Activated CD4-positive, alpha-beta T cell treated with anti-CD3 and anti-CD28 coated beads for 36 hours (primary cell): ENCODE measurements around the gene STAM2. TPM values are rescaled to one million over a fixed set of nuclear protein-coding genes. Genes with fewer than 3 reads are reported as not detected.
"Not testable (repeated sequence)": the region's sequence is repeated elsewhere in the genome, so short reads cannot be mapped to it uniquely, and the experiment has no call there.

ENCODE experiments used
- ATAC-seq: fragments of 200-7000 bp; cut with Tn5 transposase; one replicate; pipeline ENCODE4 v1.10.0; 2021; ENCODE audit warnings: mild to moderate bottlenecking, moderate library complexity
- CTCF ChIA-PET: fragments of 350-600 bp; sonication (Branson Sonifier 250); formaldehyde crosslinking; loops from one replicate; lab custom pipeline; 2021; ENCODE audit warnings: antibody characterized with exemption; lab: Charles Lee
- POLR2A ChIA-PET: fragments of 350-600 bp; sonication (Branson Sonifier 250); formaldehyde crosslinking; loops from one replicate; lab custom pipeline; 2021; ENCODE audit warnings: antibody characterized with exemption, inconsistent platforms; lab: Charles Lee
- DNase-seq: peaks from one replicate; pipeline ENCODE4 v3.0.0-alpha.2; 2020
- H3K27ac Mint-ChIP-seq: one replicate; pipeline ENCODE4 v1.8.0; 2021; ENCODE audit warnings: mixed read lengths
- H3K27me3 Mint-ChIP-seq: one replicate; pipeline ENCODE4 v1.8.0; 2021; ENCODE audit warnings: mixed read lengths
- H3K36me3 Mint-ChIP-seq: one replicate; pipeline ENCODE4 v1.8.0; 2021; ENCODE audit warnings: low read depth, mixed read lengths
- H3K4me1 Mint-ChIP-seq: one replicate; pipeline ENCODE4 v1.8.0; 2021; ENCODE audit warnings: mixed read lengths
- H3K4me3 Mint-ChIP-seq: one replicate; pipeline ENCODE4 v1.8.0; 2021; ENCODE audit warnings: mild to moderate bottlenecking, moderate library complexity, mixed read lengths
- H3K9me3 Mint-ChIP-seq: one replicate; pipeline ENCODE4 v1.8.0; 2021; ENCODE audit warnings: low read depth, mixed read lengths
- intact Hi-C, 2 experiments: fragments of 100-400 bp; cut with DNase I in 1 of 2; cut with micrococcal nuclease in 1 of 2; formaldehyde crosslinking; loops; one replicate each; pipeline versions ENCODE4 v1.14.2 to v1.15.1; 2022 to 2024; cut with DNase I, micrococcal nuclease
- total RNA-seq, 2 experiments: library from RNA; stranded (reverse); gene quantifications; one replicate each; pipeline ENCODE4 v1.2.3, GENCODE V29; 2021

The STAM2 gene
- total RNA-seq, 2 experiments from 2014 or later, result 14.9 to 18.5 TPM

DNA sequence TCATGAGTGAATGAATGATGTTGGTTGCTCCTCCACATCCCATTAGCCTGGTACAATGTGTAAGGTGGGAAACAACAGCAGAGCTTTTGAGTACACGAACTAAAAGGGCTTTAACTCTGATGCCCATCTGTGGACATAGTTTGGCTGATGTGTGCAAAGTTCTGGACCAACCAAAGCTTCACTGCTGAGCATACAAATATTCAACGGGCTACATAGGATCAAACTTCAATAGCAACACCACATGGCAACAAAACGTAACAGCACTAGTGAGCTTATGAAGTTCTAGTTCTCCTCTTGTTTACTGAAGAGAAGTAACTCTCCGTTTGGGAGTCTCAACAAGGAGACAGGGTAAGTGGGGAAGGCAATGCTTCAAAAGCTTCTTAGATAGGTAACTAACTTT, 20.4 kb downstream of the STAM2 start:
- H3K4me1 Mint-ChIP-seq, result peaks cover 23% of the 10 kb centered on the region
- peaks cover 13% of the 10 kb centered on the region for H3K36me3 Mint-ChIP-seq
- ChIA-PET POLR2A (no interaction called here), CTCF (interaction anchor here (0.5 to 1.0 kb wide), 3 partner anchors 21 to 481 kb away, joined by 3 read pairs; partner anchors contain the start of gene STAM2)
- H3K9me3 Mint-ChIP-seq, result peaks cover 5% of the 10 kb centered on the region
- no peak overlapping the region for H3K27ac Mint-ChIP-seq
- intact Hi-C loops, result no loop called here
- no peak for DNase-seq
- no peaks in the 10 kb centered on the region for H3K27me3 Mint-ChIP-seq
- H3K4me3 Mint-ChIP-seq, result no peak overlapping the region
- no peak for ATAC-seq

DNA sequence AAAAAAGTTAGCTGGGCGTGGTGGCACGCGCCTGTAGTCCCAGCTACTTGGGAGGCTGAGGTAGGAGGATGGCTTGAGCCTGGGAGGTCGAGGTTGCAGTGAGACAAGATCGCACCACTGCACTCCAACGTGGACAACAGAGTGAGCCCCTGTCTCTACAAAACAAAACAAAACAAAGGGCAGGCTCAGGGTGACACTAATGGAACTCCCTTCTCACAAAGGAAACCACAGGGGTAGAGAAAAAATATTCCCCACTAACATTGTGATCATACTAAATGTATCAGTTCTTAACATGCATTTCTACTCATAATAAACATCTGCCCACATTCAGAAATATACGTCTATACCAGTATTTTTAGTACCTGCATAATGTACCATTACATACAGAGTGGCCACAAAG, 21.1 kb downstream of the STAM2 start:
- no peak overlapping the region for H3K27ac Mint-ChIP-seq
- H3K9me3 Mint-ChIP-seq, result peaks cover 5% of the 10 kb centered on the region
- ChIA-PET POLR2A (no interaction called here), CTCF (interaction anchor here (1.0 kb wide), 1 partner anchor 22 kb away, joined by 3 read pairs; the partner anchor contains the start of gene STAM2)
- no peak overlapping the region for H3K4me3 Mint-ChIP-seq
- DNase-seq, result no peak
- H3K27me3 Mint-ChIP-seq, result no peaks in the 10 kb centered on the region
- no peak for ATAC-seq
- H3K36me3 Mint-ChIP-seq, result peaks cover 10% of the 10 kb centered on the region
- intact Hi-C loops, result no loop called here
- H3K4me1 Mint-ChIP-seq, result peaks cover 20% of the 10 kb centered on the region

DNA sequence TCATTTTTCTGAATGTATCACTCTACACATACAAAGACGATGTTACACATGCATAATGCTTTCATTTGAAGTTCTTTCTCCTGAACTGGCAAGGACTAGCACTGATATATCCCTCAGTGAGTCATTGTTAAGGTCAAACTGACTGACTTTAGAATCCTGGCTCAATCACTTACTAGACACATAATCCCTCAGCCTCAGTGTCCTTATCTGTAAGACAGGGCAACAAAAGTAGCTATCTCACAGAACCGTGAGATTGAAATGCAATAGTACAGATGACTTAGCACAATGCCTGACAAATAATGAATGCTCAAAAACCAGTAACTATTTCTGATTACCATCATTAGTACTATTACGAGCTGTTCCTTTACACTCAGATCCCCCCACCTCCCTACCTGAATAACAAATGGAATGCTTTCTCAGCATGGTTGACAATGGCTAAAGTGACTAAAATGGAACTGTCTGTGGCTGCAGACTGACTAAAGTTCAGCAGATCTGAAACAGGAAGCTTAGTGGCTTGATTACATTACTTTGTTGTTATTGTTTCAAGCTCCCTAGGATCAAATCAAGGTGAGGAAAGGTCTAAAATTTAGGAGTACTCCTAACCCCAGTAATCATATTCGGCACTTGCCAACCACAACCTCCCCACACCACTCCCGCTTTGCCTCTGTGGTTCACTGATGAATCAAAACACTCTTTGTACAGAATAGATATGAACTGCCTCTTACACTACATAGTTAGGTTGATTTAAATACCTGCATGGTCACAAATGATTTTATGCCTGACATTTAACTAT, 40.9 kb downstream of the STAM2 start:
- intact Hi-C loops, result no loop called here
- DNase-seq (peak; percentile 66), ATAC-seq (peak; percentile 83)
- POLR2A ChIA-PET, result no interaction called here
- Mint-ChIP-seq H3K4me3 (no peak overlapping the region), H3K4me1 (peaks cover 12% of the 10 kb centered on the region), H3K9me3 (no peaks in the 10 kb centered on the region), H3K27ac (no peak overlapping the region), H3K36me3 (peaks cover 9% of the 10 kb centered on the region), H3K27me3 (no peaks in the 10 kb centered on the region)
- CTCF ChIA-PET, result no interaction called here

DNA sequence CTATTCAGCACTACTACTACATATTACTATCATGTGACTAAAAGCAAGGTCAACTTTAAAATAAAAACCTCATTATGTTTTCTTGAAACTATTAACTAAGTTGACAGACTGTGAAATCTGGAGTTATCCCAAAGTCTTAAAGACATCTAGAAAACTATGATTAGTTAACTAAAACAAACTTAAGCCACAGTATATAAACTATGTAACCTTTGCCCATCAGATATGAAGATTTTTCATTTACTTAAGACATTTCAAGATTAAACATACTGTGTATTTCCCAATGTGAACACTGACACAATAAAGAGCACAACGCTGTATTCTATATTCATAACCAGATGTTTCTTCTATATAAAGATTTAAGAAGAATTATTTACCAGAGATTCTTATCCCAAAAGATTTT, 43.3 kb downstream of the STAM2 start:
- CTCF ChIA-PET, result no interaction called here
- POLR2A ChIA-PET, result no interaction called here
- no peaks in the 10 kb centered on the region for H3K9me3 Mint-ChIP-seq
- intact Hi-C loops, result no loop called here
- no peak overlapping the region for H3K4me3 Mint-ChIP-seq
- H3K27me3 Mint-ChIP-seq, result no peaks in the 10 kb centered on the region
- peaks cover 12% of the 10 kb centered on the region for H3K4me1 Mint-ChIP-seq
- no peak overlapping the region for H3K27ac Mint-ChIP-seq
- H3K36me3 Mint-ChIP-seq, result peaks cover 10% of the 10 kb centered on the region
- DNase-seq, result no peak
- ATAC-seq, result no peak

DNA sequence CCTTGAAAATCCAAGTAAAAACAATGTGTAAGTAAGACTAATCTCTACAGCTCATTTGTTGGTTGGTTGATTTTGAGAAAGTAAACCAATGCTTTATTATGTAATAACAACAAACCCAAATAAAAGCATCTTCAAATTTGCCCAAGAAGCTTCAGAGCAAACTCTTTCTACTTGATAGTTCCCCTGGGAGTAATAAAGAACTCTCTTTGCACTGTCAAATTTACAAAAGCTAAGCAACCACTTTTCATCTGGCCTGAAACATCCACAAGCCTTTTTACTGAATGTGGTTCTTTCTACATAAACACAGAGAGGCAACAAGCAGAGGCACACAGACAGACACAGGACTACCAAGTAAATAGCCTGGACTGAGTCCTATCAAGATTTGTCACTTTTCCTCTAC, 47.9 kb downstream of the STAM2 start:
- ChIA-PET POLR2A (interaction anchor here (1.0 kb wide), 1 partner anchor 10 kb away, joined by 3 read pairs; no protein-coding TSS in a partner anchor), CTCF (interaction anchor here (0.8 kb wide), 1 partner anchor 102 kb away, joined by 3 read pairs; no protein-coding TSS in a partner anchor)
- Mint-ChIP-seq H3K27ac (no peak overlapping the region), H3K9me3 (no peaks in the 10 kb centered on the region), H3K4me3 (no peak overlapping the region), H3K27me3 (no peaks in the 10 kb centered on the region), H3K36me3 (peaks cover 20% of the 10 kb centered on the region), H3K4me1 (no peaks in the 10 kb centered on the region)
- DNase-seq, result no peak
- ATAC-seq, result no peak
- intact Hi-C loops, result no loop called here

DNA sequence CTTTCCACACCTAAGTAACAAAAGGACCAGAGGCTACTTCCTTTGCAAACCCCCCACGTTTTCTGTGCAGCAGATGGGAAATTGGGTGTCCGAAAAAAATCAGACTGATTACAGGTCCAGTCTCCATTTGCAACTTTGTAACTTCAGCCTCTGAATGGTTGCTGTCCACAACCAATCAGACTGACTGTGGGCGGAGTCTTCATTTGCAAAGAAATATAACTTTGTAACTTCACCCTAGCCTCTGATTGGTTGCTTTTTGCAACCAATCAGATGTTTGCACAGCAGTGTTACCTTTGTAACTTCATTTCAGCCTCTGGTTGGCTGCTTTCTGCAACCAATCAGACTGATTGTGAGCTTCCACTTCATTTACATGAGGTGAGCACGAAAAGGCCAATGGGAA, 48.9 kb downstream of the STAM2 start:
- Mint-ChIP-seq H3K4me1 (no peaks in the 10 kb centered on the region), H3K27me3 (no peaks in the 10 kb centered on the region), H3K9me3 (no peaks in the 10 kb centered on the region), H3K4me3 (no peak overlapping the region), H3K27ac (no peak overlapping the region), H3K36me3 (peaks cover 15% of the 10 kb centered on the region)
- ATAC-seq (no peak), DNase-seq (no peak)
- intact Hi-C loops, result no loop called here
- ChIA-PET POLR2A (interaction anchor here (1.0 kb wide), 1 partner anchor 9 kb away, joined by 3 read pairs; no protein-coding TSS in a partner anchor), CTCF (interaction anchor here (0.6 kb wide), 1 partner anchor 306 kb away, joined by 3 read pairs; no protein-coding TSS in a partner anchor)

DNA sequence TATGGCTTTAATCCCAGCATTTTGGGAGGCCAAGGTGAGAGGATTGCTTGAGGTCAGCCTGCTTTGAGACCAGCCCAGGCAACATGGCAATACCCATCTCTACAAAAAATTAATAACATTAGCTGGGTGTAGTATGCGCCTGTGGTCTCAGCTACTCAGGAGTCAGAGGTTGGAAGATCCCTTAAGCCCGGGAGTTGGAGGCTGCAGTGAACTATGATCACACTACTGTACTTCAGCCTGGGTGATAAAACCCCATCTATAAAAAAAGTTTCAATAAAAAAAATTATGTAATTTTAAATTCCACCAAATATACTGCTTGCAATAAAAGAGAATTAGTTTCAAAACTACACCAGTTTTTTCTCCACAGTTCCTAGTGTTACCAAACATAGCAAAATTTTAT, 53.4 kb downstream of the STAM2 start:
- Mint-ChIP-seq H3K27me3 (no peaks in the 10 kb centered on the region), H3K27ac (no peak overlapping the region), H3K4me3 (no peak overlapping the region), H3K4me1 (no peaks in the 10 kb centered on the region), H3K36me3 (peaks cover 11% of the 10 kb centered on the region), H3K9me3 (no peaks in the 10 kb centered on the region)
- ATAC-seq, result no peak
- no peak for DNase-seq
- POLR2A ChIA-PET, result no interaction called here
- intact Hi-C loops, result no loop called here
- CTCF ChIA-PET, result interaction anchor here (1.4 to 1.6 kb wide), 2 partner anchors 10 to 11 kb away, joined by 3 to 5 read pairs; no protein-coding TSS in a partner anchor

DNA sequence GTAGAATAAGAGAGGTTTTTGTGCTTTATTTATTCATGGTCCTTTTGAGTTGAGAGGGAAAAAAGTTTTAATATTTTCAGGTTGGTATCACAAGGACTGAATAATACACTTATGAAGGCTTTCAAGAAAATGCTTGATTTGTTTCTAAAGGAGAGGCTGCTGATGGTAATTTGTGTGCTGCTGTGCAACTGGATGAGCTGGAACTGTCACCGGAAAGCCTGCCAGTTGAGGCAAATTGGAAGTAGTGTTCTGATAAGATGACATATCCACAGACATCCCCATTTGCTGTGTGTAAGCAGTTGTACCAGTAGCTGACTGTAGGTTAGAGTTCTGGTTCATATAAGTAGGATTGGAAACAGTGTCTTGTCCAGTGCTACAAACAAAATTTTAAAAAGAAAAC, 55.1 kb downstream of the STAM2 start:
- intact Hi-C loops, result no loop called here
- H3K36me3 Mint-ChIP-seq, result peaks cover 12% of the 10 kb centered on the region
- DNase-seq (no peak), ATAC-seq (no peak)
- H3K9me3 Mint-ChIP-seq, result no peaks in the 10 kb centered on the region
- CTCF ChIA-PET, result interaction anchor here (0.8 to 1.4 kb wide), 2 partner anchors 8 to 65 kb away, joined by 5 read pairs; no protein-coding TSS in a partner anchor
- no peak overlapping the region for H3K27ac Mint-ChIP-seq
- no peaks in the 10 kb centered on the region for H3K27me3 Mint-ChIP-seq
- H3K4me3 Mint-ChIP-seq, result no peak overlapping the region
- no peaks in the 10 kb centered on the region for H3K4me1 Mint-ChIP-seq
- POLR2A ChIA-PET, result no interaction called here

DNA sequence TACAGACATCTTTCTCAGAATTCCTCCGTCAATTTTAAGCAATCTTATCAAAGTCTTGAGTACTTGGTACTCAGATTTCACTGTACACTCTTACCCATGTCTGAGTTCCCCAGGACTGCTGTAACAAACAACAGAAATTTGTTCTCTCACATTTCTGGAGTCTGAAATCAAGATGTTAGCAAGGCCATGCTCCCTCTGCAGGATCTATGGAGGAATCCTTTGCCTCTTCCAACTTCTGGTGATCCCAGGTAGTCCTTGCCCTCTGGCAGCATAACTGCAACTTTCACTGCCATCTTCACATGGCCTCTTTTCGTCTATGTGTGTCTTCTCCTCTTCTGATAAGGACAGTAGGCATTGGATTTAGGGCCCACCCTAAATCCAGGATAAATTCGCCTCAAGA, 59.6 kb downstream of the STAM2 start:
- Mint-ChIP-seq H3K27me3 (no peaks in the 10 kb centered on the region), H3K4me1 (no peaks in the 10 kb centered on the region), H3K36me3 (peaks cover 5% of the 10 kb centered on the region), H3K4me3 (no peak overlapping the region), H3K9me3 (peaks cover 3% of the 10 kb centered on the region), H3K27ac (no peak overlapping the region)
- intact Hi-C loops, result no loop called here
- ATAC-seq (no peak), DNase-seq (no peak)
- CTCF ChIA-PET, result no interaction called here
- POLR2A ChIA-PET, result no interaction called here

DNA sequence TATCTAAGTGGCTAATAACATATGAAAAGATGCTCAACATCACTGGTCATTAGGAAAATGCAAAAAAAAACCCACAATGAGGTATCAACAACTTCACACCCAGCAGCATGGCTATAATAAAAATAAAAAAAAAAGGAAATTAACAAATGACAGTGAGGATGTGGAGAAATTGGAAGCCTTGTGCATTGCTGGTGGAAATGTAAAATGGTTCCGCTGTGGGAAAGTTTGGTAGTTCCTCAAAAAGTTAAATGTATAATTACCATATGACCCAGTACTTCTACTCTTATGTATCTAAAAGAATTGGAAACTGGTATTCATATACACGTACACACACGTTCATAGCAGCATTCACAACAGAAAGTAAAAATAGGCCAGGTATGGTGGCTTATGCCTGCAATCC, 61.2 kb downstream of the STAM2 start:
- CTCF ChIA-PET, result no interaction called here
- intact Hi-C loops, result no loop called here
- H3K36me3 Mint-ChIP-seq, result peaks cover 5% of the 10 kb centered on the region
- H3K9me3 Mint-ChIP-seq, result peaks cover 3% of the 10 kb centered on the region
- no peak for DNase-seq
- no peak overlapping the region for H3K27ac Mint-ChIP-seq
- no peak for ATAC-seq
- H3K27me3 Mint-ChIP-seq, result no peaks in the 10 kb centered on the region
- H3K4me3 Mint-ChIP-seq, result no peak overlapping the region
- POLR2A ChIA-PET, result no interaction called here
- H3K4me1 Mint-ChIP-seq, result no peaks in the 10 kb centered on the region

DNA sequence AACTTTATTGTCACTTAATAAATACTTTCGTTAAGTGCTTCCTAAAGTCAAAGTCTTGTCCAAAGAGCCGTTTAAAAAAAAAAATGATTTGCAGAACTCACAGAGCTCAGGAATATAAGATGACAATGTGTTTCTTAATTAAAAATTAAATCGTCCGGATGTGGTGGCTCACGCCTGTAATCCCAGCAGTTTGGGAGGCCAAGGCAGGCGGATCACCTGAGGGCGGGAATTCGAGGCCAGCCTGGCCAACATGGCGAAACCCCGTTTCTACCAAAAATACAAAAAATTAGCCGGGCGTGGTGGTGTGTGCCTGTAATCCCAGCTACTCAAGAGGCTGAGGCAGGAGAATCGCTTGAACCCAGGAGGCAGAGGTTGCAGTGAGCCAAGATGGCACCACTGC, 68.4 kb downstream of the STAM2 start:
- POLR2A ChIA-PET, DNase-seq, H3K4me3 Mint-ChIP-seq, CTCF ChIA-PET, H3K36me3 Mint-ChIP-seq, H3K4me1 Mint-ChIP-seq, H3K27ac Mint-ChIP-seq, H3K9me3 Mint-ChIP-seq, intact Hi-C loops, ATAC-seq, H3K27me3 Mint-ChIP-seq: not testable (repeated sequence)

DNA sequence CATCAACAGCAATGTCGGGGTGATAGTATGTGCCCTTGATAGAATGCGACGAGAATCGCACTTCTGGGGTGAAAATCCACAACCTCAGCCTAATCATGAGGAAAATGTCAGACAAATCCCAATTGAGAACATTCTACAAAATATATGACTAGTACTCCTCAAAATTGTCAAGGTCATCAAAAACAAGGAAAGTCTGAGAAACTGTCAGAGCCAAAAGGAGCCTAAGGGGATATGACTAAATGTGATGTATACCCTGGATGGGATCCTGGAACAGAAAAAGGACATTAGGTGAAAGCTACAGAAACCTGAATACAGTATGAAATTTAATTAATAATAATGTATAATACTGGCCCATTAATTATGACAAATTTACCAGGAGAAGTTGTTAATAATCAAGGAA, 69.1 kb downstream of the STAM2 start:
- H3K27me3 Mint-ChIP-seq, result peaks cover 9% of the 10 kb centered on the region
- DNase-seq (no peak), ATAC-seq (no peak)
- H3K4me1 Mint-ChIP-seq, result no peaks in the 10 kb centered on the region
- no peak overlapping the region for H3K4me3 Mint-ChIP-seq
- ChIA-PET POLR2A (no interaction called here), CTCF (interaction anchor here (1.0 kb wide), 1 partner anchor 74 kb away, joined by 3 read pairs; no protein-coding TSS in a partner anchor)
- no peaks in the 10 kb centered on the region for H3K36me3 Mint-ChIP-seq
- H3K27ac Mint-ChIP-seq, result no peak overlapping the region
- H3K9me3 Mint-ChIP-seq, result no peaks in the 10 kb centered on the region
- intact Hi-C loops, result no loop called here
